COR-L47 (cell line): ENCODE data around the gene HOXB5.

Experiments
- DNase-seq: peaks from one replicate; lab custom pipeline; 2025; lab: John Stamatoyannopoulos, UW

Gene HOXB5

DNA sequence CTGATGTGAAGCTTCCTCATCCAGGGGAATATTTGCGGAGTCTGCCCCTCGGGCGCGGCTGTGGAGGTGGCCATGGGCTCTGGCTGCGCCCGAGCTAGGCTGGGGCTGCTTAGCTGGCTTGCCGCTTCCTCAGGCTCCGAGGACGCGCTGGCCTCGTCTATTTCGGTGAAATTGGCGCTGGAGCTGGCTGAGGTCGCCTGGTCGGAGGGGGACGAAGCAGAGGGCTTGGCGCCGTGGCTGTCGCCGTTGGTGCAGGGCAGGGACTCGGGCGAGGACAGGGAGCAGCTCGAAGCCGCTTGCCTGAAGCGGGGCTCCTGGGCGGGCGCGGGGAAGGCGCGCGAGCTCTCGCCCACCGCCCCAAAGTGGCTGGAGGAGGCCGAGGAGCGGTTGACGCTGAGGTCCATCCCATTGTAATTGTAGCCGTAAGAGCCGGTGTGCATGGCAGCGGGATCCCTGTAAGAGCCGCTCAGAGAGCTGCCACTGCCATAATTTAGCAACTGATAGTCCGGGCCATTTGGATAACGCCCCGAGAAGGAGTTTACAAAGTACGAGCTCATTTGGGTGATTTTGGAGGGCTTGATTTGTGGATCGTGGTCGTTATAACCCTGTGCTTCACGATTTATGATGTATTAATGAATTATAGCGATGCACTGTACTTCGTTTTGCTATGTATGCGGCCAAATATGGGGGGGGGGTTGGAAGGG, at the start of gene HOXB5:
Gene HOXB5, minus strand, starts transcription at position 654 of the 704 bp plus-strand sequence. Its CDS starts 97 bp downstream, at position 557.
- DNase-seq, result no peak

GRCh38 chr17:48642843-48643696, 49.5 kb upstream of the HOXB5 start:
- no peak for DNase-seq

DNA sequence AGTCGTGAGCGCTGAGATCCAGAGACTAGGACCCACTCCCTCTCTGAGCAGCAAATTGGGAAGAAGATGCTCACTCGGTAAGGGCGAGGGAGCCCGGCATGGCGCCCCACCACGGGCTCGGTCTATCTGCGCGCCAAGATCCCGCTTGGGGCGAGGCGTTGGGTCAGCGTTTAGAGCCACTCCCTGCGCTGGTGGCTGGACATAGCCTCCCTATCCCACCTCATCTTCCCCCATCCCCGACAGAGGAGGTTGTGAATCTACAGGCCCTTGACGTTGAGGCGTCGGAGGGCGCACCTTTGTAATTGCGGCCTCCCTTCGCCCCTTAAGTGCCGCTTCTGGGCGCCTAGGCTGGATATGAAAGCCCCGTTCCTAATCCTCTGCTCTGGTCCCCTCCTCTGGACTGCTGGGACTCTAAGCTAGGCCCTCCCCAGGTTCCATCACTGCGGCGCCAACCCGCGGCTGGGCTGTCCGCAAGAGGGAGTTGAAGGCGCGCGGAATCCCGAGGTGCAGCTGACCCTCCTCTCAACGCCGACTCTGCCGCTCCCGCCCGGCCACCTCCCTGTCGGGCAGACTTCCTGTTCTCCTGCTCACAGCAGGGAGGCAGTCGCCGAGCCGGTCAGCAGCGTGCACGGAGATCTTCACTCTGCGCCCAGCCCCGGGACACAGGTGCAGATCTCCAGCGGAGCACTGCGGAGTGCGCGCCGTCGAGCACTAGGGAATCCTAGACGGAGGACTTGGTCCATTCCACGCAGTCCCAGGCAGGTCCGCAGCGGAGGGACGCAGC, 48.7 kb upstream of the HOXB5 start:
- DNase-seq, result no peak

GRCh38 chr17:48641541-48642058, 48.0 kb upstream of the HOXB5 start:
- no peak for DNase-seq

- DNase-seq, result no peak
Observed at GRCh38 chr17:48640858-48641180, 47.2 kb upstream of the HOXB5 start.

DNA sequence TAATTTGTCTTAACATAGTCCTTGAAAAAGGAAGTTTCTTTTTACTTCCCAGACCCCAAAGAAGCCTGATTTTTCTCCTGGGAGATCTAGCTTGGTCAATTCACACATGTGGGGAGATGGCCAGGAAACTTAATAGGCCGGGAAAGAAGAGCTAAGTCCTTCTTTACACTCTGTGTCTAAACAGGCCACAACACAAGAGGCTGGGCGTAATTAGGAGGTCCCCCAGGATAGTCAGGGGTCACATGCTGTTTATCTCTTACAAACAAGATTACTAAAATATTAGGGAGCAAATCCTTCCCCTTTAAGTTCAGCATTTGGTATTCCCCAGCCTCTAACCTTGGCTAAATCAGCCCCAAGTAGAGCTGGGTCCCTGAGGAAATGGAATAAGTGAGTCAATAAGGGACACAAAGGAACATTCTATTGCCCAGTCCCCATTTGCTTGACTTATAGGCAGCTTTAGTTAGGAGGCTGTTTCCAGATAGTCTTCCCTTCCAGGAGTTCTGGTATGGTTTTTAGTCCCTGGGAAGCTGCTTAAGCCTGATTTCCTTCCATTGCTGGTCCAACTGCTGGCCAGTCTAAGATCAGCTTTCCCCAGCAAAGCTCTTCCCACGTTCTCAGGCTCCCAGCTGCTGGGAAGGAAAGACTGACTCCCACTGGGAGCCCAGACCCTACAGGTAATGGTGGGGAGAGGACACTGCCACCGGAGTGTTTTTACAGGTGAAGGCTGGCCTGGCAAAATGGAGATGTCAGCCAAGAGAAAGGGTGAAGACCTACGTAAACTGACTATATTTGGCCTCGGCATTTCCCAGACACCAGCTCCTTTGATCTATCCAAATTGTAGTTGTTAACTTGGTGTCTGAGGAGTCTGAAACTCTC, 46.6 kb upstream of the HOXB5 start:
- DNase-seq, result no peak

DNA sequence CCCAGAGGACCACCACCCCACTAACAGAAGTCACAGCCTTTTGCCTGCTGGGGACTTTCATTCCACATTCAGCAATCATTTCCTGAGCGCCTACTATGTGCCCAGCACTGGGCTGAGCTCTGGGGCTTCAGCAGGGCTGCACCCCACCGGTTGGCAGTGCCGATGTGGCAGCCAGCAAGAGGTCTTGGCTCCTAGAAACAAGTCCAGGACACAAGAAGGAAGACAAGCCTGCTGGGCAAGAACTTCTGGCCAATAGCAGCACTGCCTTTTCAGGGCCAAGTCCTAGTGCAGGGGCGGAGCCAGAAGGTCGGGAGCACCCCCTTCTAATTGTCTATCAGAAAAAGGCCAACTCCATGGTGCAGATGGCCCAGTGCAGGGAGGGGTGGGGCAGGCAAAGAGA, 45.6 kb upstream of the HOXB5 start:
- DNase-seq, result no peak

DNA sequence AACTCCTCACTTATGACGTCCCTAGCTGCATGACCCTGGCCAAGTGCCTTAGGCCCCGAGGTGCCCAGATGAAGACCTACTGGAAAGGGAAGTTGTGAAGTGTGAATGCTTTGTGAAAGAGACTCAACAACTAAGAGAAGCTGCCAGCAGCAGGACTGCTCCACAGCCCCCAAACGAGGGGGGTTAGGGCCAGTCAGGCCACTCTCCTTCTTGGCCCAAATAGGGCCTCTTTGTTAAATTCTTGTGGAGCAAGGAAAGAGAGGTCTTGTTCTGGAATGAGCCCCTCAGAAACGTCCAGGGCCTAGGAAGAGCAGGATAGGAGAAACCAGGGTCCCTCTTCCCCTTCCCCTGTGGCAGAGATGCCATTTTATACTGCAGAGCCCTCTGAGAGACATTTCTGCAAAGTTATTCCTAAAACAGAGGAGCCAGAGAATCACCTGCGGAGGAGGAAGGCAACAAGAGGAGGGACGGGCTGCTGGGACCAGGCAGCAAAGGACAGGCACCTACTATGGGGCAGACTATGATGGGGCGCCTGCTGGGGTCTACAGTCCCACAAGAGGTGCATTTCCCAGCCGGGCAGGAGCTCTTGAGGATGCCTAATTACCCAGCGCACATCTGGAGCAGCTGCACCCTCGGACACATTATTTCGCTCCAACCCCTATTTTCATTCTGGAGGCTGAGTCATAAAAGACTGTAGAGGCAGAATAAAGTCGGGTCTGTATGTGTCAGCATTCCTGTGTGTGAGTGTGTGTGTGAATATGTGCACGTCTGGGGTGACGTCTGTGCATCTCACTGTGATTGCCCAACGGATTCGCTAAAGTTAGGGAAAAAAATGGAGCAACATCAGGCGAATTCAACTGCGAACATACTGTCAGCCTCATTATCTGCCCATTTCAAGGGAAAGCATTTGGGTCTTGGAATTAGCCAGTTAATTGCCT, 44.0 kb upstream of the HOXB5 start:
- no peak for DNase-seq

DNA sequence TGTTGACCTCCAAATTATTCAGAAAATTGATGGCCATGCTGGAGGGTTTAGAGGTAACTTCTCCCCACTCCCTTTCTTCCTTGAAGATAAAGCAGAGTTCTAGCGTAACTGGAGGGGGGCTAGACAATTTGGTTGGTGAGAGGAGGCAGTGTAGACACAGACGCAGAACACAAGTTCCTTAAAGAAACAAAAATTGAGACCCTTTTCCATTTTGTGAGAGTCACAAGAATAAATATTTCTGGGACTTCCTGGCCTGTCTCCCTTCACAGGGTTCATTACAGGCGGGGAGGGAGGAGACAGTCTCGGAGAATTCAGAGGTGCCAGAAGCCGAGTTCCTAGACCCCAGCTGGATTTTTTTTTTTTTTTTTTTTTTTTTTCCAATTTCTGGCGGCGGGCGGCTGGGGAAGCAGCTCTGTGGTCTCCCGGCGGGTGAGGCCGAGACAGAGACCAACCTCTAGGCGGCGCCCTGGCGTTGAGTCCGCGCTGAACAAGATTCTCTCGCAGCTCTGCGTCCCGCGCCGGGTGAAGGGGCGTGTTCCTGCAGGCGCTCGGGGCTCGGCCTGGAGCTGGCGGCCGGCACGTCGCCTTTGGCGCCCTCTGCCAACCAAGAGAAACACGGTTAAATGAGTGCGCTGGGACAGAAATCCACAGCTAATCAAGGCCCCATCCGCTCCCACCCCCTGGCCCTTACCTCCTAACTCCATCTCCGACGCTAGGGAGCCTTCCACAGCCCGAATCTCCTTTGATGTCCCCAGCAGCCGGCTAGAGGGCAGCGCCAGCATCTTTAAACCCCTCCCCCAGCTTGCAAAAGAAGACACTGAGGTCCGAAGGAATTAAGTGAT, 42.8 kb upstream of the HOXB5 start:
- DNase-seq, result no peak

DNA sequence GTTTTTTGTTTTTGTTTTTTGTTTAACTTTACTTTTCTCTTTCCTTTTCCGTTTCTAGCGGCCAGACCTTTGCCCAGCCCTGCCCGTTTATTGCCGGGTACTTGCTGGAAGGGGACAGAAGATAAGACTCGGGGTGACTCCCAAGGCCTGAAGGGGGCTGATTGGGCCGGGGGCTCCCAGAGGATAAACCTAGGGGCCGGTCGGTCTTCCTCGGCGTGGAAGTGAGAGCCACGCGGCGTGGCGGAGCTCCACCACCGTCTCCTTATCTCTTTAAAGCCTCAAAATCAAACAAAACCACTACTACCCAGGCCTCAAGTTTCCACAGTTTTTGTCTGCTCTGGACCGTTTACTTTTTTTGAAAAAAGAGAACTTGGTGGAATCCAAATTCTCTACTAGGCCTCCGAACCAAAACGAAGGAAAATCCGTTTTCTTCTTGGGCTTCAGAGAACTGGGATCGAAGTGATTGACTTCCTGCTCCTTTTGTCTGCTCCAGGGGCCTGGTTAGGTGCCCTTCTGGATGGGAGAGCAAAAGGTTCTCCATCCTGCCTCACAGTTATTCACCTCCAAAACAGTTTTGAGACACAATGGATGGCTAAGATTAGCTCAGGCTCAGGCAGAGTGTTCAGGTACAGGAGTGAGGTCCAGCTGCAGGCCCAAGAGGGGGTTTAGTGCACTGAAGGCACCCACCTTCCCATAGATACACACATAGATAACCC, 41.1 kb upstream of the HOXB5 start:
- no peak for DNase-seq

DNA sequence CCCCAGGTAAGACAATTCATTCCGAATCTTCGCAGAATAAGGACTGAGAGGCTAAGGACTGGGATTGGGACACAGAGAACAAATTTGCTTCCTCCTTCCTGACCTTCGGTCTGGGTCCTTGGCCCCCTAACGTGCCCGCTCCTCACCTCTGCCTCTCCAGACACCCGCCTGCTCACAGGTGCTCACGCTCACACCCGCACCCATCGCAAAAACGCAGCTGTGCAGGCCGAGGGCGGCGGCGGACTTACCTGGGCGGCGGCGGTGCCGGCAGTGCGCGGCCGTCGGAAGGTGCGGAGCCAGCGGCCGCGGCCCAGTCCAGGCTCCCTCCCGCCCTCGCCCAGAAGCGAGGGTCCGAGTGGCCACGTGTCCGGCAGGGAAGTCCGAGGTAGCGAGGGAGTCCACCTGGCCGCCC, 39.7 kb upstream of the HOXB5 start:
- no peak for DNase-seq

DNA sequence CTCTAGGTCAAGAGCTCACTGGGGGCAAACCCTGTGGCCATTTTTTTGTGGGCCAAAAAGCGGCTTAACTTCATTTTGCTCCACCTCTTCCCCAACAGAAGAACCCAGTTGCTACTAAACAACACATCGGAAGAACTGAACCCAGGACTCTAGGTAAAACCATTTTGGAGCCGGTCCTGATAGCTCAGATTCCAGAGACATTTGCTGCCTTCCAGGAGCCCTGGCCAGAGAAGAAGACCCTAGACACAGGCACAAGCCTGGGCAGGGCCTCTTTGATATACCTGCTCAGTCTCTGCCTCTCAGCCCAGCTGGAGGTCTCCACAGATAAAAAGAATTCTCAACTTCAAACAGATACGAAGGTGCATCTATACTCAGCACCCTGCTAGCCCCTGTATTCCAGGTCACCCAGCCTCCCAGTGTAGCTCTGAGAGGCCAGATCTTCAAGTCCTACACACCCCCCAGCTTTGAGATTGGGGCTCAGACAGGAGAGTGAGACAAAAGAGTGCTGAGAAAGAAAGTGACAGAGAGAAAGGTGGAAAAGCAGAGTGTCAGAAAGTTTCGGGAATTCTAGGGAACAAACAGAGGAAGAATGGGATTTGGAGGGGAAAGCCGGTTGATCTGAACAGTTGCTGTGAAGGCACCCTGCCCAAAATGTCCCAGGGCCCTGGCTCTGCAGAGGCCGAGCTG, 39.1 kb upstream of the HOXB5 start:
- no peak for DNase-seq

- no peak for DNase-seq
Observed at GRCh38 chr17:48631693-48632578, 38.4 kb upstream of the HOXB5 start.

GRCh38 chr17:48630925-48631692, 37.5 kb upstream of the HOXB5 start:
- no peak for DNase-seq

GRCh38 chr17:48630009-48630924, 36.7 kb upstream of the HOXB5 start:
- no peak for DNase-seq
